ENCODE data around the gene TARBP2. TPM values are rescaled to one million over a fixed set of nuclear protein-coding genes. Genes with fewer than 3 reads are reported as not detected.

TARBP2 gene
- total RNA-seq, 2 experiments from 2014 or later = 45.9 to 49.1 TPM

- intact Hi-C loops (cut with micrococcal nuclease; ENCODE audit: unreplicated experiment) = no loop called here
- no TSS peak for BruUV-seq (replicated peaks)
- H3K4me2 ChIP-seq (ENCODE audit: low read length) = no peak overlapping the region
- H3K79me2 ChIP-seq (ENCODE audit: insufficient read depth, low read depth, low read length) = peaks cover 49% of the 10 kb centered on the region; the same call in 1 of the 2 replicates
- H3K4me1 ChIP-seq (ENCODE audit: insufficient read depth, low read length, poor library complexity, severe bottlenecking) = peaks cover 24% of the 10 kb centered on the region
- CTCF ChIA-PET (ENCODE audit: unreplicated experiment) = interaction anchor here (0.6 kb wide), 1 partner anchor 79 kb away, joined by 3 read pairs; no protein-coding TSS in a partner anchor
- H3K9me2 ChIP-seq (ENCODE audit: insufficient read depth, low read length) = no peaks in the 10 kb centered on the region
- peaks cover 34% of the 10 kb centered on the region; the same call in 1 of the 2 replicates for H4K20me1 ChIP-seq (ENCODE audit: insufficient read depth, low read length)
- no peaks in the 10 kb centered on the region for H3K9me3 ChIP-seq (ENCODE audit: low read length)
- POLR2A ChIA-PET = interaction anchor here (0.6 to 0.8 kb wide), 2 partner anchors 24 to 158 kb away, joined by 3 read pairs; partner anchors contain the start of gene ATF7
- no peak overlapping the region for H3K4me3 ChIP-seq (ENCODE audit: low read depth, low read length, poor library complexity, severe bottlenecking)
- TF ChIP-seq EZH2phosphoT487 (IDR thresholded peaks at IDR 0.05; ENCODE audit: borderline replicate concordance, low read depth, low read length) (no peak), CTCF (conservative IDR thresholded peaks at IDR 0.05; ENCODE audit: low read length) (no peak)
- H3K36me3 ChIP-seq (ENCODE audit: insufficient read depth, low read length) = peaks cover 99% of the 10 kb centered on the region
- no peak overlapping the region for H3K27ac ChIP-seq (ENCODE audit: low read depth, low read length, poor library complexity, severe bottlenecking)
- H2AFZ ChIP-seq (ENCODE audit: low read length) = no peak overlapping the region
- no peak for DNase-seq (ENCODE audit: low spot score)
Measured at GRCh38 chr12:53467880-53468279, 33.2 kb upstream of the TARBP2 start.

- Histone ChIP-seq H3K9me3 (ENCODE audit: low read length) (no peaks in the 10 kb centered on the region), H3K27ac (ENCODE audit: low read depth, low read length, poor library complexity, severe bottlenecking) (no peak overlapping the region), H3K4me3 (ENCODE audit: low read depth, low read length, poor library complexity, severe bottlenecking) (no peak overlapping the region), H3K9me2 (ENCODE audit: insufficient read depth, low read length) (no peaks in the 10 kb centered on the region), H4K20me1 (ENCODE audit: insufficient read depth, low read length) (peaks cover 30% of the 10 kb centered on the region; the same call in 1 of the 2 replicates), H3K4me2 (ENCODE audit: low read length) (no peak overlapping the region), H3K4me1 (ENCODE audit: insufficient read depth, low read length, poor library complexity, severe bottlenecking) (peaks cover 24% of the 10 kb centered on the region), H3K36me3 (ENCODE audit: insufficient read depth, low read length) (peaks cover 99% of the 10 kb centered on the region), H3K79me2 (ENCODE audit: insufficient read depth, low read depth, low read length) (peaks cover 47% of the 10 kb centered on the region; the same call in 1 of the 2 replicates), H2AFZ (ENCODE audit: low read length) (no peak overlapping the region)
- TF ChIP-seq EZH2phosphoT487 (IDR thresholded peaks at IDR 0.05; ENCODE audit: borderline replicate concordance, low read depth, low read length) = no peak
- TF ChIP-seq CTCF (conservative IDR thresholded peaks at IDR 0.05; ENCODE audit: low read length) = no peak
- POLR2A ChIA-PET = interaction anchor here (0.8 kb wide), 1 partner anchor 23 kb away, joined by 3 read pairs; no protein-coding TSS in a partner anchor
- intact Hi-C loops (cut with micrococcal nuclease; ENCODE audit: unreplicated experiment) = no loop called here
- BruUV-seq (replicated peaks) = TSS peak; percentile 31
- DNase-seq (ENCODE audit: low spot score) = no peak
- CTCF ChIA-PET (ENCODE audit: unreplicated experiment) = interaction anchor here (0.6 kb wide), 1 partner anchor 80 kb away, joined by 3 read pairs; no protein-coding TSS in a partner anchor
Measured at GRCh38 chr12:53468282-53468681, 32.8 kb upstream of the TARBP2 start.

- H3K4me2 ChIP-seq (ENCODE audit: low read length) = no peak overlapping the region
- H4K20me1 ChIP-seq (ENCODE audit: insufficient read depth, low read length) = peaks cover 36% of the 10 kb centered on the region
- H3K36me3 ChIP-seq (ENCODE audit: insufficient read depth, low read length) = peaks cover 99% of the 10 kb centered on the region
- no peaks in the 10 kb centered on the region for H3K9me3 ChIP-seq (ENCODE audit: low read length)
- no peak overlapping the region for H3K27ac ChIP-seq (ENCODE audit: low read depth, low read length, poor library complexity, severe bottlenecking)
- peaks cover 19% of the 10 kb centered on the region for H3K4me1 ChIP-seq (ENCODE audit: insufficient read depth, low read length, poor library complexity, severe bottlenecking)
- ChIA-PET POLR2A (interaction anchor here (0.6 to 1.0 kb wide), 3 partner anchors 10 to 1694 kb away, joined by 3 to 15 read pairs (median 5); no protein-coding TSS in a partner anchor), CTCF (ENCODE audit: unreplicated experiment) (no interaction called here)
- no TSS peak for BruUV-seq (replicated peaks)
- H3K79me2 ChIP-seq (ENCODE audit: insufficient read depth, low read depth, low read length) = peaks cover 69% of the 10 kb centered on the region
- no peak overlapping the region for H3K4me3 ChIP-seq (ENCODE audit: low read depth, low read length, poor library complexity, severe bottlenecking)
- no peaks in the 10 kb centered on the region for H3K9me2 ChIP-seq (ENCODE audit: insufficient read depth, low read length)
- intact Hi-C loops (cut with micrococcal nuclease; ENCODE audit: unreplicated experiment) = no loop called here
- H2AFZ ChIP-seq (ENCODE audit: low read length) = no peak overlapping the region
- DNase-seq (ENCODE audit: low spot score) = no peak
- TF ChIP-seq CTCF (conservative IDR thresholded peaks at IDR 0.05; ENCODE audit: low read length) (no peak), EZH2phosphoT487 (IDR thresholded peaks at IDR 0.05; ENCODE audit: borderline replicate concordance, low read depth, low read length) (no peak)
Measured at GRCh38 chr12:53472056-53472582, 29.0 kb upstream of the TARBP2 start.
